Caco-2 (cell line): ENCODE data around the gene CDK5R1. TPM values are rescaled to one million over a fixed set of nuclear protein-coding genes. Genes with fewer than 3 reads are reported as not detected.

ENCODE experiments used
- BruUV-seq: library from RNA; stranded (reverse); fragments of 400-500 nt; replicated peaks from 2 replicates; lab custom pipeline; 2021; lab: Mats Ljungman, UMichigan
- CTCF ChIA-PET: fragments of 300-600 bp; sonication (Branson Sonifier 250); formaldehyde crosslinking; loops from one replicate; lab custom pipeline; 2022; ENCODE audit warnings: antibody characterized with exemption; lab: Charles Lee
- POLR2A ChIA-PET: fragments of 300-600 bp; sonication (Branson Sonifier 250); formaldehyde crosslinking; loops from one replicate; lab custom pipeline; 2022; ENCODE audit warnings: antibody characterized with exemption; lab: Charles Lee
- DNase-seq, 2 experiments: peaks; one replicate each; pipeline versions ENCODE4 v3.0.0 to v3.0.0-alpha.2; 2020 to 2022
- H3K27me3 ChIP-seq: replicated peaks from 2 replicates; pipeline ENCODE4 v1.6.0; 2011; ENCODE audit warnings: low read length; ENCODE audit not compliant: control insufficient read depth, insufficient read depth
- H3K36me3 ChIP-seq: 2 replicates; pipeline ENCODE4 v1.5.1; 2011; ENCODE audit warnings: low read length; ENCODE audit not compliant: control insufficient read depth, insufficient read depth
- H3K4me1 ChIP-seq: fragments of 250-450 bp; sonication (Bioruptor Pico); 2 replicates; pipeline ENCODE4 v1.5.1; 2020; ENCODE audit warnings: mild to moderate bottlenecking
- H3K4me3 ChIP-seq: 2 replicates; pipeline ENCODE4 v1.5.1; 2011; ENCODE audit warnings: low read depth, mild to moderate bottlenecking, control low read depth, low read length
- H3K9me3 ChIP-seq: fragments of 250-450 bp; sonication (Bioruptor Pico); 2 replicates; pipeline ENCODE4 v1.5.1; 2020; ENCODE audit warnings: mild to moderate bottlenecking, moderate library complexity
- H3K27ac Mint-ChIP-seq: one replicate; pipeline ENCODE4 v1.8.0; 2022; ENCODE audit warnings: mixed read lengths; ENCODE audit not compliant: unreplicated experiment
- H3K27me3 Mint-ChIP-seq: one replicate; pipeline ENCODE4 v1.8.0; 2022; ENCODE audit warnings: mixed read lengths; ENCODE audit not compliant: insufficient read depth, unreplicated experiment
- H3K36me3 Mint-ChIP-seq: one replicate; pipeline ENCODE4 v1.8.0; 2022; ENCODE audit warnings: mild to moderate bottlenecking, mixed read lengths; ENCODE audit not compliant: insufficient read depth, unreplicated experiment
- H3K4me1 Mint-ChIP-seq: one replicate; pipeline ENCODE4 v1.8.0; 2022; ENCODE audit warnings: low read depth, mixed read lengths; ENCODE audit not compliant: unreplicated experiment
- H3K4me3 Mint-ChIP-seq: one replicate; pipeline ENCODE4 v1.8.0; 2022; ENCODE audit warnings: mild to moderate bottlenecking, moderate library complexity, mixed read lengths; ENCODE audit not compliant: unreplicated experiment
- H3K9me3 Mint-ChIP-seq: one replicate; pipeline ENCODE4 v1.8.0; 2022; ENCODE audit warnings: mixed read lengths; ENCODE audit not compliant: unreplicated experiment
- CTCF ChIP-seq, 2 experiments: fragments of 200-600 bp in 1 of 2; IDR thresholded peaks; 1 replicate in 1 of 2; 2 replicates in 1 of 2; pipeline versions ENCODE4 v1.5.1 to v1.8.0; 2011 to 2022; ENCODE audit warnings: antibody characterized with exemption in 1 of 2, control low read depth in 1 of 2, inconsistent platforms in 1 of 2, low read depth in 1 of 2, low read length in 1 of 2, mild to moderate bottlenecking in 1 of 2, moderate library complexity in 1 of 2; ENCODE audit not compliant: insufficient read depth in 1 of 2, severe bottlenecking in 1 of 2, unreplicated experiment in 1 of 2
- intact Hi-C: fragments of 100-400 bp; cut with micrococcal nuclease; formaldehyde crosslinking; loops from one replicate; pipeline ENCODE4 v1.10.0; 2022; ENCODE audit not compliant: unreplicated experiment
- total RNA-seq: library from RNA; stranded (reverse); gene quantifications from 2 replicates; pipeline ENCODE4 v1.2.3, GENCODE V29; 2022

CDK5R1 gene
- total RNA-seq, 1 experiment from 2014 or later = 6.6 TPM

- H3K4me3 ChIP-seq = no peak overlapping the region
- peaks cover 34% of the 10 kb centered on the region for H3K36me3 Mint-ChIP-seq
- intact Hi-C loops = loop anchor here (10.0 kb wide), 1 partner anchor 349 kb away; no protein-coding TSS in a partner anchor
- no peak for DNase-seq
- no peaks in the 10 kb centered on the region for H3K9me3 ChIP-seq
- no peaks in the 10 kb centered on the region for H3K27me3 ChIP-seq
- H3K36me3 ChIP-seq = no peaks in the 10 kb centered on the region; the same call in 1 of the 2 replicates
- no peaks in the 10 kb centered on the region for H3K4me1 Mint-ChIP-seq
- H3K27ac Mint-ChIP-seq = no peak overlapping the region
- H3K9me3 Mint-ChIP-seq = no peaks in the 10 kb centered on the region
- no peaks in the 10 kb centered on the region for H3K27me3 Mint-ChIP-seq
- no peak overlapping the region for H3K4me3 Mint-ChIP-seq
- no peak for TF ChIP-seq CTCF (IDR thresholded peaks at IDR 0.05; ENCODE audit: insufficient read depth in 1 of 2, low read depth in 1 of 2, low read length in 1 of 2, severe bottlenecking in 1 of 2, unreplicated experiment in 1 of 2)
- no TSS peak for BruUV-seq
- CTCF ChIA-PET = no interaction called here
- POLR2A ChIA-PET = no interaction called here
- no peaks in the 10 kb centered on the region for H3K4me1 ChIP-seq
Measured at GRCh38 chr17:32515677-32516383, 29.0 kb downstream of the CDK5R1 start.

- Histone ChIP-seq H3K4me3 (no peak overlapping the region), H3K9me3 (no peaks in the 10 kb centered on the region), H3K36me3 (no peaks in the 10 kb centered on the region; the same call in 1 of the 2 replicates), H3K27me3 (no peaks in the 10 kb centered on the region), H3K4me1 (no peaks in the 10 kb centered on the region)
- no peak overlapping the region for H3K4me3 Mint-ChIP-seq
- no peaks in the 10 kb centered on the region for H3K9me3 Mint-ChIP-seq
- ChIA-PET CTCF (no interaction called here), POLR2A (no interaction called here)
- DNase-seq = no peak
- H3K4me1 Mint-ChIP-seq = no peaks in the 10 kb centered on the region
- intact Hi-C loops = loop anchor here (10.0 kb wide), 1 partner anchor 348 kb away; no protein-coding TSS in a partner anchor
- no peaks in the 10 kb centered on the region for H3K27me3 Mint-ChIP-seq
- no peak overlapping the region for H3K27ac Mint-ChIP-seq
- no peak for TF ChIP-seq CTCF (IDR thresholded peaks at IDR 0.05; ENCODE audit: insufficient read depth in 1 of 2, low read depth in 1 of 2, low read length in 1 of 2, severe bottlenecking in 1 of 2, unreplicated experiment in 1 of 2)
- BruUV-seq = no TSS peak
- H3K36me3 Mint-ChIP-seq = peaks cover 31% of the 10 kb centered on the region
Measured at GRCh38 chr17:32516450-32516849, 29.7 kb downstream of the CDK5R1 start.

- no peak for TF ChIP-seq CTCF (IDR thresholded peaks at IDR 0.05; ENCODE audit: insufficient read depth in 1 of 2, low read depth in 1 of 2, low read length in 1 of 2, severe bottlenecking in 1 of 2, unreplicated experiment in 1 of 2)
- Histone ChIP-seq H3K36me3 (no peaks in the 10 kb centered on the region; the same call in 1 of the 2 replicates), H3K4me1 (no peaks in the 10 kb centered on the region), H3K9me3 (no peaks in the 10 kb centered on the region), H3K4me3 (no peak overlapping the region), H3K27me3 (no peaks in the 10 kb centered on the region)
- no peak overlapping the region for H3K4me3 Mint-ChIP-seq
- no peak for DNase-seq
- CTCF ChIA-PET = no interaction called here
- BruUV-seq = no TSS peak
- no peak overlapping the region for H3K27ac Mint-ChIP-seq
- POLR2A ChIA-PET = no interaction called here
- H3K36me3 Mint-ChIP-seq = peaks cover 31% of the 10 kb centered on the region
- no peaks in the 10 kb centered on the region for H3K9me3 Mint-ChIP-seq
- H3K27me3 Mint-ChIP-seq = no peaks in the 10 kb centered on the region
- intact Hi-C loops = loop anchor here (10.0 kb wide), 1 partner anchor 348 kb away; no protein-coding TSS in a partner anchor
- H3K4me1 Mint-ChIP-seq = no peaks in the 10 kb centered on the region
Measured at GRCh38 chr17:32516940-32517701, 30.3 kb downstream of the CDK5R1 start.
